Epithelial cell of prostate (primary cell): ENCODE measurements around the gene KLHL21.

Source experiments
- DNase-seq: peaks from one replicate; pipeline ENCODE4 v3.0.0-alpha.2; 2011; ENCODE audit warnings: low read depth, low spot score
- H3K27ac ChIP-seq: fragments of 450-650 bp; 2 replicates; pipeline ENCODE4 v1.5.1; 2017; ENCODE audit warnings: mild to moderate bottlenecking

The KLHL21 gene

DNA sequence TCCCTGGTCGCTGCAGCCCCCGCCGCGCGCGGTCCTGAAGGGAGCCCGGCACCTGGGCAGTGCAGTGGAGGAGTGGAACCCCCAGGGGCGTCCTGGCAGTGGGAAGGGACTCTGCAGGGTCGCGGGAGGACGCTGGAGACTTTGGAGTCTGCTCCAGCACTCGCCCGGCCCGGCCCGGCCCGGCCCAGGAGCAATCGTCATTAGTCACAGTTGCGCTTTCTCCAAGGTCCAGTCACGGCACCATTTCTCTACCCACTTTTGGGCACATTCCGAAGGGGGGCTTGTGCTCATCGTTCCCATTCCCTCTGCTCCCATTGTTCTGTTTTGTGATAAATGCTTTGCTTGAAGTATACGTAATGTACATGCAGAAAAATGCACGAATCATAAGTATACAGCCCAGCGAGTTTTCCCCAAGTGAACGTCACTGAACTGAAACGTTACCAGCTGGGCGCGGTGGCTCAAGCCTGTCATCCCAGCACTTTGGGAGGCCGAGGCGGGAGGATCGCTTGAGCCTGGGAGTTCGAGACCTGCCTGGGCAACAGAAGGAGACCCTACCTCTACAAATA is 23.0 kb upstream of the KLHL21 start:
- DNase-seq, result no peak
- peak overlapping the region; percentile 67 for H3K27ac ChIP-seq

- no peak for DNase-seq
- H3K27ac ChIP-seq, result peak within 1 kb of the TSS; percentile 67
Observed at GRCh38 chr1:6624710-6625583, 22.3 kb upstream of the KLHL21 start, which contains the start of gene THAP3. Gene THAP3, plus strand, starts transcription at chr1:6624868. Its CDS starts 351 bp downstream, at chr1:6625219.

DNA sequence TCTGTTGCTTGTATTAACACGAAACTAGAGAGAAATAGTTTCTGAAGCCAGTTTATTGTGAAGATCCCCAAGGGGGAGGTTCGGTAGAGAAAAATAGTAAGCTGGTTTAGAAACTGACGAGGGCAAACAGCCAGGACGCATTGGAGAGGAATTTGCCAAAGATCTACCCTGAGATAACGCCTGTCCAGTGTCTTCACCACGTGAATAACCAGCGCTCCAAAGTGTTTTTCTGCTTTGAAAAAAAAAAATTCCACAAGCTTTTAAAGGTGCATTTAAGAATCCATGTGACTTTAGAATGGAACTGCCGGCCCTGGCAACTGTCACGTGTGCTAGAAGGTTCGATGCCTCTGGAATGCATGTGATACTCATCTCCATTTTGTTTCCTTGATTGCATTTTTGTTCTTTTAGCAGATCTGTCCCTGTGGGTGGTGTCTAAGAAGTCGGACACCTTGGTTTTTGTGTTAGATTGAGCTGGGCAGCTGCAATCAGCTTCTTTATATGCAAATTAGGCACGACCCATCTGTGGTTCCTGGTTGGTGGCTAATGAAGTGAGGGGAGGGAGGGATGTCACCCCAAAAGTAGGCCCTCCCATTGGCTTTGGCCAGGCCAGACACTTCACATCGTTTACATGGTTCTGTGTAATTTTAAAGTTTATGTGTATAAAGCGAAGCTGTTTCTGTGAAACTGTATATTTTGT is 20.7 kb upstream of the KLHL21 start:
- peak overlapping the region; percentile 15 for H3K27ac ChIP-seq
- no peak for DNase-seq

DNA sequence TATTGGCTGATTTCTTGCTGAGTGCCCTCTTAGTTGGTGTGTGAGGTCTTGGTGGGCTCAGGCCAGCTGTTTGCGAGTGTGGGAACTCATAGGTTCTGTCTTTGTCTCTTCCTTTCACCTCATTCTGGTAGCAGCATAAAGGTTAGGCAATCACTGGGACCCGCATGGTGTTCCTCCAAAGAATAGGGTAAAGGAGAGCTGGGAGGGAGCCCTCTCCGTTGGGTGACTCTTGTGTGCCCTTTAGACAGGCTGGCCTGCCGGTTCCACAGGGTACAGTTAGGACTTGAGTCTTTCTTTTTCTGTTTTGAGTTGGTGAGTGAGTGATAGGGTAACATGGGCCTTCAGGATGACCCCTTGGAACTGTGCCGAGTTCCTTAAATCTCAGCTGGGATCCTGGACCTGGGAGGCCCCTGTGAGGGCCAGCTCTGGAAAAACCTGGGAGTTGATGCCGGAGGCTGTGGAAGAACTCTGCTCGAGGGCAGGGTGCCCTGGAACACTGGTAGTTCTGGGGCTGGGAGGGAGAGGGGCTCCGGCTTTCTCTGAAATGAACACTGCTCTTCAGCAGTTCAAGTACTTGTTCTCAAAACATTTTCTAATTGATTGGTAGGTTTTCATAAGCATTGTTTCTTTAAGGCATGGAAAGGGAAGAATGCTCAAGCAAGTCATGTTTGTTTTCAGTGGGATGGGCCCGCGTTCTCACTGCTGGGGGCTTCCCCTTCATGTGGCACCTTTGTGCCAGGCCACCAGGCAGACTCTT is 19.9 kb upstream of the KLHL21 start:
- peak overlapping the region; percentile 15 for H3K27ac ChIP-seq
- DNase-seq, result no peak

- no peak overlapping the region for H3K27ac ChIP-seq
- no peak for DNase-seq
Observed at GRCh38 chr1:6621429-6622391, 19.0 kb upstream of the KLHL21 start.

DNA sequence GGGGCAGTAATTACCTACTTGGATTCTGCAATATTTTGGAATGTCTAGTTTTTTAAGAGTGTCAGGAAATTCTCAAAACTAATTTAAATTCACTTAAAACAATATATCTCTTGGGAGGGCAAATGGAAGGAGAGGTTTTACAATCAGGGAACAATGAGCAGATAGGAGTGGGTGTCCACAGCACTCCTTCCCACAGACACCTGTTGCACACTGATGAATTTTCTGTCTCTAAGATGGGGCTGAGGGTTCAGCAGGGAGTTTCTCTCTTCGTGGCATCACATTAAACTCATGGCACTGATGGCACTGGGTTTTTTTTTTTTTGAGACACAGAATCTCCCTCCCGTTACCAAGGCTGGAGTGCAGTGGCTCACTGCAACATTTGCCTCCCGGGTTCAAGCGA is 16.4 kb upstream of the KLHL21 start:
- no peak overlapping the region for H3K27ac ChIP-seq
- no peak for DNase-seq

GRCh38 chr1:6614929-6615785 is 12.5 kb upstream of the KLHL21 start:
- peak overlapping the region; percentile 87 for H3K27ac ChIP-seq
- no peak for DNase-seq

- peak overlapping the region; percentile 87 for H3K27ac ChIP-seq
- no peak for DNase-seq
Observed at GRCh38 chr1:6614019-6614928, 11.6 kb upstream of the KLHL21 start.

DNA sequence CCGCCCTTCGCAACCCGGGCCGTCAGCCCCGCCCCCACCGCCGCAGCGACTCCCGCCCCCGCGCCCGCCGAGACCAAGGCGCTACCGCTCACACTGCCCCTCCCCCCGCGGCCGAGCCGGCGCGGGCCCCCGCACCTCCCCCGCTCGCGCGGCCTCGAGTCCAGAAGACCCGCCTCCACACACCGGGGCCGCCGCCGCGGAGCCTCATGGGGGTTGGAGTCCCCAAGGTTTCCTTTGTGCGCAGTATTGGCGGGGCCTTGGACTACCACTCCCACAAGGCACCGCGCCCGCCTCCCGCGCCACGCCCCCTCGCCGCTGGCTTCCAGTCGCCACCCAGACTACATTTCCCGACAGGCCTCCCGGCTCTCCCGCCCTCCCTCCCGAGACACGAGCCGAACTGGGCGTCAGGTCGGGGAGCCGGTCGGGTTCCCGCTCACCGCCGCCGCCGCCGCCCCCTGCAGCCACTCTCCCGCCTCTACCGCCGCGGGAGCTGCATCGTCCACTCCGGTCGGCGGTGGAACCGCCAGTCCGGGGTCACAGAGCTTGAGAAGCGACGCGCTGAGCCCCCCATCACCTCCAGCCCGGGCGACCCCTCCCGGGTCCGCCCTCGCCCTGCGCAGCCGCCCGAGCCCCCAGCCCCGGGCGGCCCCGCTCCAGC is 10.8 kb upstream of the KLHL21 start, which contains the start of gene PHF13:
Gene PHF13, plus strand, starts transcription at position 371 of the 658 bp plus-strand sequence. CDS start 336 bp downstream, outside the sequence.
- peak; percentile 95 for DNase-seq
- peak within 1 kb of the TSS; percentile 87 for H3K27ac ChIP-seq

GRCh38 chr1:6612641-6613360 is 10.1 kb upstream of the KLHL21 start:
- DNase-seq, result no peak
- peak overlapping the region; percentile 87 for H3K27ac ChIP-seq

GRCh38 chr1:6603915-6604558 is 1.4 kb upstream of the KLHL21 start:
- peak overlapping the region; percentile 98 for H3K27ac ChIP-seq
- DNase-seq, result no peak

- H3K27ac ChIP-seq, result peak overlapping the region; percentile 98
- DNase-seq, result no peak
Observed at GRCh38 chr1:6603238-6603914, 707 bp upstream of the KLHL21 start.

DNA sequence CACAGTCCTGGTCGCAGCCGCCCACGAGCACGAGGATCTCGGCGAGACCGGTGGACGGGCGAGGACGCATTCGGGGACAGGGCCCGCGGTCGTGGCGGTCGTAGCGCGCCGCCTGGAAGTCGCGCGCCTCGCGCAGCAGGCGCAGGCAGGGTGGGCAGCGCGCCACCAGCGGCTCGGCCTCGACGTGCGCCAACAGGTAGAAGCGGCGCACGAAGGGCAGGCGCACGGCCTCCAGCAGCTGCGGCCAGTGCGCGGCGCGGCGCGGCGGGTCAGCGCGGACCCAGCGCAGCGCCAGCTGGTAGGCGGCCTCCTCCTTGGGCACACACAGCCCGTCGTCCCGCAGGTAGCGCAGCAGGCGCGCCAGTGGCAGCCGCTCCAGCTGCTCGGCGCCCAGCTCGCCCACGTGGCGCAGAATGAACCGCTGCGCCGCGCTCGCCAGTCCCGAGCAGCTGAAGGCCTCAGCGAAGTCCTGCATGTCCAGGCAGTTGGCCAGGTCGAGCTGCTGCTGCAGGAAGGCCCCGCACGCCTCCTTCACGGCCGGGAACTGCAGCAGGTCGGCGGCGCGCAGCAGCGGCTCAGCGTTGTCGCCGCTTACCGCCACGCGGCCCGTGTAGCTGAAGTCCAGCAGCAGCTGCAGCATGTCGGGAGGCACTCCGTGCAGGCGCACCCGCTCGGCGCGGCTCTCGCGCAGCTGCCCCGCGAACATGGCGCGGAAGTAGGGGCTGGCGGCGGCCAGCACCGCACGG is 573 bp downstream of the KLHL21 start:
- H3K27ac ChIP-seq, result peak overlapping the region; percentile 98
- no peak for DNase-seq
